H7 (cell line): ENCODE measurements around the gene FGFR3. TPM values are rescaled to one million over a fixed set of nuclear protein-coding genes. Genes with fewer than 3 reads are reported as not detected.

Experiments used
- DNase-seq: peaks from one replicate; pipeline ENCODE4 v3.0.0; 2012
- H3K27me3 ChIP-seq: 2 replicates; pipeline ENCODE4 v1.6.0; 2011; ENCODE audit warnings: mild to moderate bottlenecking, low read length; ENCODE audit not compliant: control insufficient read depth, insufficient read depth
- H3K36me3 ChIP-seq: replicated peaks from 2 replicates; pipeline ENCODE4 v1.5.1; 2011; ENCODE audit warnings: low read length; ENCODE audit not compliant: control insufficient read depth, insufficient read depth
- H3K4me3 ChIP-seq: 2 replicates; pipeline ENCODE4 v1.5.1; 2011; ENCODE audit warnings: low read depth, mild to moderate bottlenecking, control low read depth, low read length, moderate library complexity; ENCODE audit not compliant: insufficient read depth
- total RNA-seq: library from RNA; depleted of rRNA; stranded (reverse); fragments of >200 nt; shearing (Covaris generic); gene quantifications from 2 replicates; pipeline ENCODE4 v1.2.3, GENCODE V29; 2014

The FGFR3 gene
- total RNA-seq, 1 experiment from 2014 or later, result 43.6 TPM

DNA sequence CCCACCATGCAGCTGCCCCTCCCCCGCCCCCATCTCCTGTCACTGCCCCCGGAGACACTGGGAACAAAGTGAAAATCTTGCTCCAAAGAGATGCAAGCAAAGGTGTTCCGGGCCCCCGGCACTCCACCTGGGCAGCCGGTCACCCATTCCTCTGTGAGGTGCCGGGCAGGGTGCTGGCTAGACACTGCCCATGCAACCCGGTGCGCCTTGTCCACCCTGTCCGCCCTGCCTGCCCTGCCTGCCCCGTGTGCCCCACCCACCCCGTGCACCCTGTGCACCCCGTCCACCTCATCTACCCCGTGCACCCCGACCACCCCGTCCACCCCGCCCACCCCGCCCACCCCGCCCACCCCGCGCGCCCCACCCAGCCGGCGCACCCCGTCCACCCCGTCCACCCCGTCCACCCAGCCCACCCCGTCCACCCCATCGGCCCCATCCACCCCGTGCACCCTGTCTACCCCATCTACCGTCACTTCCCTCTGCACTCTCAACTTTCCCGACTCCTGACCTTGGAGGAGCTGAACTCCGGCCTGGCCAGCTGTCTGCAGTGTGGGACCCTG lies 31.9 kb upstream of the FGFR3 start:
- Histone ChIP-seq H3K36me3 (no peaks in the 10 kb centered on the region), H3K4me3 (no peak overlapping the region), H3K27me3 (peaks cover 1% of the 10 kb centered on the region; the same call in 1 of the 2 replicates)
- DNase-seq, result no peak

- Histone ChIP-seq H3K36me3 (no peaks in the 10 kb centered on the region), H3K4me3 (no peak overlapping the region), H3K27me3 (peaks cover 1% of the 10 kb centered on the region; the same call in 1 of the 2 replicates)
- DNase-seq, result peak; percentile 65
These were observed 30.7 kb upstream of the FGFR3 start for GRCh38 chr4:1762264-1763010.

DNA sequence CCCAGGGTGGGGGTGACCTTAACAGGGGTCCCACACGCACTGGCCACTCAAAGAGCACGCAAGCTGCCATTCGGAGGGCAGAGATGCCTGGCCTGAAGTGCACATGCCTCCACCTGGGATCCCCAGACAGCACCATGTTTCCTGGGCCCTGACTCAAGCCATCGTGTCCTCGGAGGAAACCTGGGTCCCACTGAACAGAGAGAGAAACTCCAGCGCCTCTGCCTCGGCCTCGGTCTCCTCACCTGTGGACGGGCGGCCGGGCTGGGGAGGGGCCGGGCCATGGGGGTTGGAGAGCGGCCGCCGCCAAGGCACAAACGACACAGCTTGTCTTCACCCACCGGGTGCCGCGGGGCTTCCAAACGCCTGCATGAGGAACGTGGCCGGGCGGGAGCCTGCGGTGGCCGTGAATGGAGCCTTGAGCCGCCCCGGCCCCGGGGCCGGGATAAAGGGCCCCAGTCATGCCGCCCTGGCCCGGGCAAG lies 30.0 kb upstream of the FGFR3 start:
- peaks cover 1% of the 10 kb centered on the region; the same call in 1 of the 2 replicates for H3K27me3 ChIP-seq
- H3K4me3 ChIP-seq, result no peak overlapping the region
- H3K36me3 ChIP-seq, result no peaks in the 10 kb centered on the region
- DNase-seq, result peak; percentile 77

DNA sequence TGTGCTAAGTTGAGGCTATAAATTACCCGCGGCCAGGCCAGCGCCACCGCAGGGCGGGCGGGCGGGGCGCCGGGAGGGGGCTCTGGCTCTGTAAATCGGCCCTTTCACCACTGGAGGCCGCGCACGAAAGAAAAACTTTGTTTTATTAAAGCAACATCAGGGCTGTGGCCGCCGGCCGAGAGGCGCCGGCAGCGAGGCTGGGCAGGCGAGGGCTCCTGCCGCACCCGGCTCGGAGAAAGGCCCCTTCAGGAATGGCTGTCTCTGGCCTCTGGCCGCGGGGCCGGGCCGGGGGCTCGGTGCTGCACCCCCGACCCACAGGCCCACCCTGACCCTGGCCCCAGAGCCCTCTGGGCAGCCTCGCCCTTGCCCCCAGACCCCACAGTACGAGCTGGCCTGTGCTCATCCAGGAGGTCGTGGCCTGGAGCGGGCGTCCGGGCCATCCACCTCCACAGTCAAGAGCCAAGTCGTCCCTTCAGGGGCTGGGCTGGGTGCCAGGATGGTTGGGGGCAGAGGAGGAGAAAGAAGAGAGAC lies 29.5 kb upstream of the FGFR3 start:
- no peaks in the 10 kb centered on the region for H3K36me3 ChIP-seq
- no peak overlapping the region for H3K4me3 ChIP-seq

GRCh38 chr4:1764670-1765069 lies 28.4 kb upstream of the FGFR3 start:
- Histone ChIP-seq H3K36me3 (no peaks in the 10 kb centered on the region), H3K4me3 (no peak overlapping the region), H3K27me3 (peaks cover 1% of the 10 kb centered on the region; the same call in 1 of the 2 replicates)
- DNase-seq, result peak; percentile 67

More for the DNA sequence above, 29.5 kb upstream of the FGFR3 start:
- peaks cover 1% of the 10 kb centered on the region; the same call in 1 of the 2 replicates for H3K27me3 ChIP-seq
- DNase-seq, result no peak

DNA sequence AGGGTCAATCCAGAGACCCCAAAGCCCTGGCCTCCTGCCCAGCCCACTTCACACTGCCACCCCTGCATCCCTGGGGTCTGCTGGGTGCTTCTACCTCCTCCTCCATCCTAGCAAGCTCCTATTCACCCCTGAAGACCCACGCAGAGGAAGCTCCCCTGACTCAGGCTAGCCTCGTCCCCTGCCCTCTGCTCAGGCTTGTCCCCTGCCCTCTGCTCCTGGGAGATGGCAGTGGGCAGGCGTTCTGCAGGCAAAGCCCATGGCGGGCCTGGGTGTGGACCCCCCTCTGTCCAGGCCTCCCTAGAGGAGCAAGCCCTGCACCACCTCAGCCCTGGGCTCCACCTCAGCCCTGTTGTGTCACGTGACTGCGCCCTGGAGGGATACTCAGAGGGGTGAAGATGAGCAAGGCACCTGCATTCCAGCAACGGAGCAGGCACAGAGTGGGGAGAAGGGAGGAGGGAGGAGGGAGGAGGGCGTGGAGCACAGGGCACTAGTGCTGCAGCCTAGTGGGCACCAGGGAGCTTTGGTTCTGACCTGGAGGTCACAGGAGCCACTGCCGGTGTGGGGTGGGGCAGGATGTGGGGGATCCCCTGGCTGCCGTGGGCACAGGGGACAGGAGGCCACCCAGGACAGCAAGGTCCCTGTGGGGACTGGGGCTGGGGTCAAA lies 27.6 kb upstream of the FGFR3 start:
- Histone ChIP-seq H3K4me3 (no peak overlapping the region), H3K36me3 (no peaks in the 10 kb centered on the region), H3K27me3 (peaks cover 1% of the 10 kb centered on the region; the same call in 1 of the 2 replicates)
- DNase-seq, result peak; percentile 87

DNA sequence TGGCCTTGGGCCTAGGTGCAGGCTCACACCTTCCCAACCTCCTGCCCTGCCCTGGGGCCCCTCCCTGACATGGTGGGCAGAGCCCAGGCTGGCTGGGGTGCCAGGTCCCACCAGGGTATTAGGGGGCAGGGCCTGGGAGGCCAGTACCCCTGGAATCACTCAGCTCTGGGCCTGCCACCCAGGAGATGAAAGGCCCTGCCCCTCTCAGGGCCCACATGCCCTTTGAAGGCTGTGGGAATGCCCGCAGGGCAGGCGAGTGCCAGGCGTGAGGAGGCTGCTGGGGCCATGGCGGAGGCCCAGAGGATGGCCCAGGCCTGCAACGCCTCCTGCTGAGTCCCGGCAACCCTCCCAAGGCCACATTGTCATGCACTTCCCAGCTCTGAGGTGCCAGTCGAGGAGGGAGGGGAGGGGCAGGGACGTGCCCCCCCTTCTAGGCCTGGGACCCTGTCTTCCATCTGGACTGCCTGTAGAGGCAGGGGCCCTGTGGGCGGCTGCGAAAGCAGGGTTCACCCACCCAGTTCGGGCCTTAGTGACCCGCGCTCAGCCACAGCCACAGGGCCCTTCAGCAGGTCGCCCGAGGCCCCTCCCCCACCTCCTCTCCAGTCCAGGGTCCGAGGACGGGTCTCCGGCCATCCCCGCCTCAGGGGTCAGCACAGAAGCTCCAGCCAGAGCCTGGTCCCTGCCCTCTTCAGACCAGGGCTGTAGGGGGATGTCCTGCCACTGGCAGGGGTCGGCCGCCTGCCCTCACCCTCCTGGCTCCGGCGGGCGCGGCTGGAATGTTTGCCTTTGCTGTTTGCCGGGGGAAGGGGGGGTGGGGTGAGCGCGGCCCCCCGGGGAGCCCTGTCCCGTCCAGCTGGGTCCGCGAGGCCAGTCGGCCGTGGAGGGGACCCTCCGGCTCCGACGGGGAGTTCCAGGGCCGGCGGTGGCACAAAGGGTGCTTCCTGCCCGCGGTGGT lies 26.7 kb upstream of the FGFR3 start:
- peak; percentile 92 for DNase-seq

DNA sequence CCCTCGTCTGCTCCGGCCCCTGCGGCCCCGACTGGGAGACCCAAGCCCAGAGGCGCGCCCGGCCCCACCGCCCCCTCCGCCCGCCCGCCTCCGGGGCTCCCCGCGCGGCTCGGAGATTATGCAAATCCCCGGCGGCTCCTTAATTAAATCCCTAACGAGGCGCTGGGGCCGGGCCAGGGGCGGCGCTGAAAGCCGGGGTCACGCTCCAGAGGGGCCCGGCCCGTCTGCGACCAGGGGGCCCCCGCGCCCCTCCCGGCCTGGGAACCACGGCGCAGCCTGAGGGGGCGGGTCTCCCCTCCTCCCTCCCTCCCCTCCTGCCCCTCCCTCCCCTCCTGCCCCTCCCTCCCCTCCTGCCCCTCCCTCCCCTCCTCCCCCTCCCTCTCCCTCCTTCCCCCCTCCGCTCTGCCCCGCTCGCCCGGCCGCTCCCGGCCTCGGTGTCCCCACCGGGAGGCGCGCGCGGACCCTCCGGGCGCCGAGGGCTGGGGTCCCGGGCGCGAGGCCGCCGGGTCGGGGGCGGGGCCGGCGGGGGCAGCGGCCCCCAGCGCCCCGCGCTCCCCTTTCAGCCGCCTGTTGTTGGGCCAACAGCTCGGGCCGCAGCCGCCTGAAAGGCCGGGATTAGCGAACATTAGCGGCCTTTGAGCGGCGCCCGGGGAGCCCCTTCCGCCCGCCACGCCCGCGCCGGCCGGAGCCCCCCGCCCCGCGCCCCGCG lies 25.9 kb upstream of the FGFR3 start:
- Histone ChIP-seq H3K36me3 (no peaks in the 10 kb centered on the region), H3K27me3 (peaks cover 1% of the 10 kb centered on the region; the same call in 1 of the 2 replicates), H3K4me3 (peak overlapping the region; percentile 30)
- peak; percentile 96 for DNase-seq

More for the DNA sequence above, 26.7 kb upstream of the FGFR3 start:
- H3K36me3 ChIP-seq, result no peaks in the 10 kb centered on the region
- H3K4me3 ChIP-seq, result peak overlapping the region; percentile 30
- H3K27me3 ChIP-seq, result peaks cover 1% of the 10 kb centered on the region; the same call in 1 of the 2 replicates

- peak; percentile 97 for DNase-seq
- H3K36me3 ChIP-seq, result no peaks in the 10 kb centered on the region
- peak overlapping the region; percentile 28 for H3K4me3 ChIP-seq
- peaks cover 1% of the 10 kb centered on the region; the same call in 1 of the 2 replicates for H3K27me3 ChIP-seq
These were observed 25.2 kb upstream of the FGFR3 start for GRCh38 chr4:1767770-1768366.

DNA sequence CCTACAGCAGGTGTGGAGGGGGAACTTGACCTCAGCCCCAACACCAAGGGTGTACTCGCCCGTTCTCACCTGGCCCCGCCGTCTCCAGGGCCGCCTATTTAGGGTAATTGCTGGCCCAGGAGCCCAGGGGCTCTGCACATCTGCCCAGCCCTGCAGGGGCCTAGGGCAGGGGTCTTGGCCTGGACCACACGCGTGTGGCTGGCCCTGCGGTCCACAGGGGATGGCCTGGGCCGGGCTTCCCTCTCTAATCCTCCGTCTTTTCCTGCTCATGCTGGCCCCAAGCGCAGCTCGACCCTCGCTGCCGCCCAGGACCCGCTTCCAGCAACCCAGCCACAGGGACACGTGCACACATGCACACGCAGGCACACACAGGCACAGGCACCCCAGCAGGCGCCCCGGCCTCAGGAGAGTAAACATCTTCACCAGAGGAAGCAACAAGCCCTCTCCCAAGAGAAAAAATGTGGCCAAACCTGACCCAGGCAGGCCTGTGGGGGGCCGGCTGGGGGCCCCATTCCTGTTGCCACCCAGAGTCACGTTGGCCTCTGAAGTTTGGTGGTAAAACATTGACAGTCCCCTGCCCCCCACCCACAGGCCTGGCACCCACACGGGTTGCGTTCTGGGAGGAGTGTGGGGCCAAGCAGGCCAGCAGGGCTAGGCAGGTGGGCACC lies 24.6 kb upstream of the FGFR3 start:
- peaks cover 1% of the 10 kb centered on the region; the same call in 1 of the 2 replicates for H3K27me3 ChIP-seq
- peak; percentile 83 for DNase-seq
- no peaks in the 10 kb centered on the region for H3K36me3 ChIP-seq
- H3K4me3 ChIP-seq, result no peak overlapping the region

GRCh38 chr4:1769692-1770091 lies 23.4 kb upstream of the FGFR3 start:
- no peaks in the 10 kb centered on the region for H3K36me3 ChIP-seq
- no peak overlapping the region for H3K4me3 ChIP-seq
- DNase-seq, result no peak

DNA sequence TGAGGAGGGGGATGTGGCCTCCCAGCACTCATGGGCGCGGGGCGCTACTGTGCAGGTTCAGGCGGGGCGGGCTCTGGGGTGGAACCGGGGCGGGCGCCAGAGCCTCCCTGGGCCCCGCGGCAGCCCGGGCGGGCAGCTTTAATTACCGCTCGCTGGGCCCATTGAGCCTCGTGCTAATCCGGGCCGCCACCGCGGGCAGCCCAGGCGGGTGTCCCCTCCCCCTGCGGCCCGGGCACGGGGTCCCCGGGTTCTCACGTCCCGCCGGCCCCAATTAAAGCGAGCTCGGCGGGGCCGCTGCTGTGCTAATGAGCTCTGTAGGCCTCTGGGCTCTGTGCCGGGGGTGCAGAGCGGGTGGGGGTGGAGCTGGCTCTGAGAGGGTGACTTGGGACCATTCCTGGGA lies 22.8 kb upstream of the FGFR3 start:
- H3K27me3 ChIP-seq, result peaks cover 1% of the 10 kb centered on the region; the same call in 1 of the 2 replicates
- peak; percentile 84 for DNase-seq
- no peak overlapping the region for H3K4me3 ChIP-seq
- H3K36me3 ChIP-seq, result no peaks in the 10 kb centered on the region

More at GRCh38 chr4:1769692-1770091, 23.4 kb upstream of the FGFR3 start:
- peaks cover 1% of the 10 kb centered on the region; the same call in 1 of the 2 replicates for H3K27me3 ChIP-seq
